ENCODE data around the gene PNLIPRP1. TPM values are rescaled to one million over a fixed set of nuclear protein-coding genes. Genes with fewer than 3 reads are reported as not detected.

The PNLIPRP1 gene
- total and polyA plus RNA-seq, 9 donors, result 0.34 to 2.8 (median 2.3) TPM; not detected in 6

DNA sequence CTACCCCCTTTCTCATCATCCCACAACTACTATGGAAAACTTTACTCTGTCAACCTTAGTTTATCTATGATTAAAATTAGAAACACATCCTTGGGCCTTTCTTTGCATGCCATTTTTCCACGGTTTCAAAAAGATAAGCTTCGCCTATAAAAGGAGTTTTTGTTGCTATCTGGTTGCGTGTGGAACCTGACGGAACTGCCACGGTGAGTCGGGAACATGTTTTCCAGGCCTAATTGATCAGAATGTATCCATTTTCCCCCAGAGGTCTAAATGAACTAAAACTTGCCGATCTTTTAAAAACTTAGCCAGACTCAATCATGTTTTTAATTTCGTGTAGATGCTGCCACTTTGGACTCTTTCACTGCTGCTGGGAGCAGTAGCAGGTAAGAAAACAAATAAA, 45.0 kb upstream of the PNLIPRP1 start, which contains the start of gene PNLIP:
Gene PNLIP (plus strand): TSS at position 176 of the 400 bp plus-strand sequence. CDS start 162 bp downstream, at position 338.
- Histone ChIP-seq H3K4me1 (ENCODE audit: insufficient read depth) (no peaks in the 10 kb centered on the region), H3K36me3 (no peaks in the 10 kb centered on the region), H3K27me3 (no peaks in the 10 kb centered on the region), H3K27ac (no peak within 1 kb of the TSS), H3K9me3 (no peaks in the 10 kb centered on the region), H3K4me3 (no peak within 1 kb of the TSS)
- no peak for TF ChIP-seq POLR2A (IDR thresholded peaks at IDR 0.05)
- 60 to 73% (median 70%) methylated on average over 8 of the region's 8 CpGs for WGBS, 3 donors
- no peak for DNase-seq
- intact Hi-C loops (cut with DNase I), result no loop called here

DNA sequence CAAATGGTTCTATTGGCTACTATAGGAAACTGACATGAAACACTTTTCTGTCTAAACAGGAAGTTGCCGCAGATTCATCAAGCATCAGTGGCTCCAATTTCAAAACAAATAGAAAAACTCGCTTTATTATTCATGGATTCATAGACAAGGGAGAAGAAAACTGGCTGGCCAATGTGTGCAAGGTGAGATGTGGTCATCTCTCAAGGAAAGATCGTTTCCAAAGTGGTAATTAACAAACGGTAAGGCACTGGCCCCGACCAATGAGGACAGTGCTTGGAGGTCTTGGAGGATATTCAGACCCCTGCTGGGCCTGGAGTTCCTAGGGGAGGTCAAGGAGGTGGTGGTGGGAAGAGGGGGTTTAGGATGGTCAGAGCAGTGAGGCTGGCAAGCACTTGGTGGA, 42.5 kb upstream of the PNLIPRP1 start:
- Histone ChIP-seq H3K9me3 (no peaks in the 10 kb centered on the region), H3K27ac (no peak overlapping the region), H3K4me3 (no peak overlapping the region), H3K36me3 (no peaks in the 10 kb centered on the region), H3K4me1 (ENCODE audit: insufficient read depth) (no peaks in the 10 kb centered on the region), H3K27me3 (no peaks in the 10 kb centered on the region)
- no peak for DNase-seq
- TF ChIP-seq POLR2A (IDR thresholded peaks at IDR 0.05) (no peak), EP300 (IDR thresholded peaks at IDR 0.05) (no peak), CTCF (IDR thresholded peaks at IDR 0.05) (no peak)
- WGBS, 3 donors, result 78 to 82% (median 82%) methylated on average over 5 of the region's 5 CpGs
- intact Hi-C loops (cut with DNase I), result no loop called here

DNA sequence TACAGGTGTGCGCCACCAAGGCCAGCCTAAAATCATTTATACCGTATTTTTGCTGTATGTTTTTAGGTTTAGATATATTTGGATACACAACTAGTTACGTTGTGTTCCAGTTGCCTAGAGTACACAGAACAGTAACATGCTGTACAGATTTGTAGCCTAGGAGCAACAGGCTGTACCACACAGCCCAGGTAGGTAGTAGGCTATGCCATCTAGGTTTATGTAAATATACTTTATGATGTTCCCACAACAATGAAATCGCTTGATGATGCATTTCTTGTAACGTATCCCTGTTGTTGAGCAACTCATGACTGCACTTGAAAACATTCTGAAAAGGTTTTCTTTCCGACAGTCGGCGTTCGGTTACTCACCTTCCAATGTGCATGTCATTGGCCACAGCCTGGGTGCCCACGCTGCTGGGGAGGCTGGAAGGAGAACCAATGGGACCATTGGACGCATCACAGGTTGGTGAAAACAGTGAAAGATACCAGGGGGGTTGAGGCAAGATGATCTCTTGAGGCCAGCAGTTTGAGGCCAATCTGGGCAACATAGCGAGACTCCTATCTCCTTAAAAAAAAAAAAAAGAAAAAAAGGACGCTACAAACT, 37.3 kb upstream of the PNLIPRP1 start:
- 90 to 95% (median 95%) methylated on average over 13 of the region's 13 CpGs for WGBS, 3 donors
- no peak overlapping the region for H3K4me3 ChIP-seq
- H3K27ac ChIP-seq, result no peak overlapping the region
- no peak for DNase-seq
- intact Hi-C loops (cut with DNase I), result no loop called here
- H3K9me3 ChIP-seq, result no peaks in the 10 kb centered on the region
- H3K36me3 ChIP-seq, result no peaks in the 10 kb centered on the region
- no peaks in the 10 kb centered on the region for H3K4me1 ChIP-seq (ENCODE audit: insufficient read depth)
- TF ChIP-seq EP300 (IDR thresholded peaks at IDR 0.05), result no peak
- no peak for TF ChIP-seq CTCF (IDR thresholded peaks at IDR 0.05)
- TF ChIP-seq POLR2A (IDR thresholded peaks at IDR 0.05), result no peak
- no peaks in the 10 kb centered on the region for H3K27me3 ChIP-seq

GRCh38 chr10:116554628-116555027, 36.1 kb upstream of the PNLIPRP1 start:
- no peaks in the 10 kb centered on the region for H3K27me3 ChIP-seq
- H3K4me1 ChIP-seq (ENCODE audit: insufficient read depth), result no peaks in the 10 kb centered on the region
- no peak overlapping the region for H3K27ac ChIP-seq
- intact Hi-C loops (cut with DNase I), result no loop called here
- WGBS, 3 donors, result 25 to 39% (median 31%) methylated on average over 5 of the region's 5 CpGs
- TF ChIP-seq POLR2A (IDR thresholded peaks at IDR 0.05), result no peak
- TF ChIP-seq CTCF (IDR thresholded peaks at IDR 0.05), result no peak
- no peak for TF ChIP-seq EP300 (IDR thresholded peaks at IDR 0.05)
- H3K36me3 ChIP-seq, result no peaks in the 10 kb centered on the region
- H3K9me3 ChIP-seq, result no peaks in the 10 kb centered on the region
- no peak for DNase-seq
- H3K4me3 ChIP-seq, result no peak overlapping the region

GRCh38 chr10:116555880-116556279, 34.9 kb upstream of the PNLIPRP1 start:
- TF ChIP-seq POLR2A (IDR thresholded peaks at IDR 0.05), result no peak
- no peak for TF ChIP-seq CTCF (IDR thresholded peaks at IDR 0.05)
- no peak for TF ChIP-seq EP300 (IDR thresholded peaks at IDR 0.05)
- WGBS, 3 donors, result 51 to 71% (median 55%) methylated on average over 6 of the region's 6 CpGs
- H3K9me3 ChIP-seq, result no peaks in the 10 kb centered on the region
- intact Hi-C loops (cut with DNase I), result no loop called here
- H3K27ac ChIP-seq, result no peak overlapping the region
- no peaks in the 10 kb centered on the region for H3K27me3 ChIP-seq
- no peaks in the 10 kb centered on the region for H3K36me3 ChIP-seq
- no peak overlapping the region for H3K4me3 ChIP-seq
- DNase-seq, result no peak
- no peaks in the 10 kb centered on the region for H3K4me1 ChIP-seq (ENCODE audit: insufficient read depth)
